Central memory CD8-positive, alpha-beta T cell (primary cell): ENCODE measurements around the gene NARF.
"Not testable (repeated sequence)": the region's sequence is repeated elsewhere in the genome, so short reads cannot be mapped to it uniquely, and the experiment has no call there.

Experiments used
- ATAC-seq: fragments of 150-1000 bp; cut with Tn5 transposase; replicated peaks from 2 replicates; pipeline ENCODE4 v1.10.0; 2022; ENCODE audit warnings: mild to moderate bottlenecking, moderate FRiP score, moderate number of reproducible peaks; ENCODE audit not compliant: poor library complexity, severe bottlenecking; ENCODE audit errors: extremely low read depth
- DNase-seq, 2 donors: peaks; one replicate each; pipeline ENCODE4 v3.0.0; 2021; ENCODE audit warnings: low spot score in 2 of 2
- H3K27ac Mint-ChIP-seq: one replicate; pipeline ENCODE4 v1.8.0; 2022; ENCODE audit warnings: low read depth, mild to moderate bottlenecking, moderate library complexity, mixed read lengths
- H3K27me3 Mint-ChIP-seq: one replicate; pipeline ENCODE4 v1.8.0; 2022; ENCODE audit warnings: mixed read lengths
- H3K36me3 Mint-ChIP-seq: one replicate; pipeline ENCODE4 v1.8.0; 2022; ENCODE audit warnings: mild to moderate bottlenecking, moderate library complexity, mixed read lengths; ENCODE audit not compliant: insufficient read depth
- H3K4me1 Mint-ChIP-seq: one replicate; pipeline ENCODE4 v1.8.0; 2022; ENCODE audit warnings: mixed read lengths
- H3K4me3 Mint-ChIP-seq: one replicate; pipeline ENCODE4 v1.8.0; 2022; ENCODE audit warnings: mild to moderate bottlenecking, moderate library complexity, mixed read lengths
- H3K9me3 Mint-ChIP-seq: one replicate; pipeline ENCODE4 v1.8.0; 2022; ENCODE audit warnings: mixed read lengths

NARF gene

DNA sequence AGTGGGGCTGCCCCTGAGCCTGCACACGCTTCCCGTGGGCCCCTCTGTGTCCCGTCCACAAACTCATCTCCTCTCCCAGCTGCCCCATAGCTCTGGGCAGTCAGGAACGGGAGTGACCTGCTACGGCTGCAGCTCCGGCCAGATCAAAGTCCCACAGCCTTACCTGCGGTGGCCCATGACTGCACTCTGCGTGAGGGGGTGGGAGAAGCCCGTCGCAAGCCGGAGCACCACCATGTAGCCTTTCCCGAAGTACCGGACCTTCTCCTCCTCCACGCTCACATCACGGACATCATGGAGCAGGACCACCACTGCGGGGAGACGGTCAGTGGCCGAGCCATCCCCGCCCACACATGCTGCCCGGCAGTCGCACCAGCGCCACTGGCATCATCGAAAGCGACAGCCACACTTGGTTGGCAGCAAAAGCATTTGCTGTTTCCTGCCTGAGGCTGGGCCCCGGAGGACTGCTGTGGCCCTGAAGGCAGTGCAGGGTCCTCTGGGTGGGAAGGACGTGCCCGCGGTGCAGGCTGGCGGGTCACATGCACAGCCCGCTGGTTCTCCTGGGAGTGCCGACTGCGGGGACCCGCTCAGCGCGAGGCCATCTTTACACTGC lies 14.2 kb upstream of the NARF start:
- H3K4me3 Mint-ChIP-seq, result no peak overlapping the region
- H3K4me1 Mint-ChIP-seq, result peaks cover 11% of the 10 kb centered on the region
- no peak for DNase-seq
- H3K36me3 Mint-ChIP-seq, result peaks cover 6% of the 10 kb centered on the region
- no peaks in the 10 kb centered on the region for H3K9me3 Mint-ChIP-seq
- no peak for ATAC-seq
- no peaks in the 10 kb centered on the region for H3K27me3 Mint-ChIP-seq
- no peak overlapping the region for H3K27ac Mint-ChIP-seq

GRCh38 chr17:82444941-82445521 lies 13.5 kb upstream of the NARF start:
- Mint-ChIP-seq H3K4me1 (peaks cover 17% of the 10 kb centered on the region), H3K9me3 (no peaks in the 10 kb centered on the region), H3K27ac (no peak overlapping the region), H3K27me3 (no peaks in the 10 kb centered on the region), H3K4me3 (no peak overlapping the region), H3K36me3 (peaks cover 12% of the 10 kb centered on the region)
- DNase-seq (no peak), ATAC-seq (no peak)

DNA sequence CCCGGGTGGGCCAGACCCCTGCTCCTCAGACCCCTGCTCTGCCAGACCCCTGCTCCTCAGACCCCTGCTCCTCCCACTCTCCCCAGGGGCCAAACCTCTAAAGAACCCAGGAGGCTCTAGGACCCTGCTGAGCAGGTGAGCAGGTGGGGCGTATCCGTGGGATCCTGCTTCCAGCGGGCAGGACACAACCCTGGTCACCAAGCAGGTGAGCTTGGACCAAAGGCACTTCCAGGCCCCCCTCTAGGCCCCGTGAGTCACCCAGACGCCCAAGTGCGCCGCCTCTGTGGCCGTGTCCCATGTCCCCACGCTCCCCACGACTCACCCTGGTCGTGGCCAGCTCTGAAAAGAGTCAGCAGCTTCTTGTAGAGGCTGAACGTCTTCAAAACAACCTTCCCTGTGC lies 13.0 kb upstream of the NARF start:
- Mint-ChIP-seq H3K27me3 (no peaks in the 10 kb centered on the region), H3K4me3 (no peak overlapping the region), H3K9me3 (no peaks in the 10 kb centered on the region), H3K36me3 (peaks cover 15% of the 10 kb centered on the region), H3K4me1 (peaks cover 17% of the 10 kb centered on the region), H3K27ac (peak overlapping the region; percentile 44)
- no peak for DNase-seq
- ATAC-seq, result no peak

GRCh38 chr17:82446124-82446523 lies 12.4 kb upstream of the NARF start:
- Mint-ChIP-seq H3K36me3 (peaks cover 18% of the 10 kb centered on the region), H3K27ac (peak overlapping the region; percentile 44), H3K27me3 (no peaks in the 10 kb centered on the region)

DNA sequence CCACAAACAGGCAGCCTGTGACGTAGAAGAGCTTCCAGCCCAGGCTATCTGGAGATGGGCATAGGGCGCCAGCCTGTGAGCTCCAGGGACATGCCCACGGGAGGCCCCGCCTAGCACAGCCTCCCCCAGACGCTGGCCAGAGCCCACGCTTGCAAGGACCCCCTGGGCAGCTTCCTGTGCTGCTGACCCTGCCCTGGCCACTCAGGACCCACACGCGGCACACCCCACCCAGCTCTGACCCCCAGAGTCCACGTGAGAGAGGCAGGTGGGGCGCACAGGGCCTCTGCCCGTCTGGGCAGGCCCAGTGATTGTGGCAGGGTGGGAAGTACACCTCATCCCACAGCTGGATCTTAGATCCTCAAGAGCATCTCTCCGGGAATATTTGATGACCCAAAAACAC lies 11.9 kb upstream of the NARF start:
- no peak for ATAC-seq
- peak overlapping the region; percentile 29 for H3K27ac Mint-ChIP-seq
- H3K4me1 Mint-ChIP-seq, result peaks cover 26% of the 10 kb centered on the region

More at GRCh38 chr17:82446124-82446523, 12.4 kb upstream of the NARF start:
- H3K4me1 Mint-ChIP-seq, result peaks cover 21% of the 10 kb centered on the region
- H3K9me3 Mint-ChIP-seq, result no peaks in the 10 kb centered on the region
- ATAC-seq, result no peak
- no peak overlapping the region for H3K4me3 Mint-ChIP-seq
- DNase-seq, result no peak

GRCh38 chr17:82447876-82448275 lies 10.7 kb upstream of the NARF start:
- ATAC-seq (no peak), DNase-seq (no peak)
- Mint-ChIP-seq H3K27me3 (no peaks in the 10 kb centered on the region), H3K4me3 (peak overlapping the region; percentile 29), H3K4me1 (peaks cover 26% of the 10 kb centered on the region), H3K9me3 (no peaks in the 10 kb centered on the region), H3K27ac (peak overlapping the region; percentile 29), H3K36me3 (peaks cover 16% of the 10 kb centered on the region)

More for the DNA sequence above, 11.9 kb upstream of the NARF start:
- Mint-ChIP-seq H3K9me3 (no peaks in the 10 kb centered on the region), H3K27me3 (no peaks in the 10 kb centered on the region), H3K36me3 (peaks cover 18% of the 10 kb centered on the region), H3K4me3 (no peak overlapping the region)
- DNase-seq, result no peak

- peaks cover 26% of the 10 kb centered on the region for H3K4me1 Mint-ChIP-seq
- H3K36me3 Mint-ChIP-seq, result peaks cover 18% of the 10 kb centered on the region
- peak overlapping the region; percentile 93 for H3K4me3 Mint-ChIP-seq
- DNase-seq (peak; percentile 66 to 82), ATAC-seq (peak; percentile 80)
- H3K27ac Mint-ChIP-seq, result peak overlapping the region; percentile 95
- no peaks in the 10 kb centered on the region for H3K9me3 Mint-ChIP-seq
- H3K27me3 Mint-ChIP-seq, result no peaks in the 10 kb centered on the region
Observed at GRCh38 chr17:82449131-82449882, 9.2 kb upstream of the NARF start.

- H3K27me3 Mint-ChIP-seq, result no peaks in the 10 kb centered on the region
- peak overlapping the region; percentile 93 for H3K4me3 Mint-ChIP-seq
- peak overlapping the region; percentile 95 for H3K27ac Mint-ChIP-seq
- ATAC-seq (peak; percentile 15), DNase-seq (no peak)
- peaks cover 26% of the 10 kb centered on the region for H3K4me1 Mint-ChIP-seq
- no peaks in the 10 kb centered on the region for H3K9me3 Mint-ChIP-seq
- peaks cover 18% of the 10 kb centered on the region for H3K36me3 Mint-ChIP-seq
Observed at GRCh38 chr17:82449883-82450356, 8.6 kb upstream of the NARF start.

GRCh38 chr17:82450357-82451106 lies 8.0 kb upstream of the NARF start, which contains the start of gene CYBC1:
Gene CYBC1, minus strand, starts transcription at chr17:82450752. Its CDS starts 1,498 bp downstream, at chr17:82449254.
- H3K27me3 Mint-ChIP-seq, result no peaks in the 10 kb centered on the region
- peaks cover 26% of the 10 kb centered on the region for H3K4me1 Mint-ChIP-seq
- H3K9me3 Mint-ChIP-seq, result no peaks in the 10 kb centered on the region
- peak within 1 kb of the TSS; percentile 95 for H3K27ac Mint-ChIP-seq
- peak within 1 kb of the TSS; percentile 93 for H3K4me3 Mint-ChIP-seq
- peak; percentile 84 for DNase-seq
- H3K36me3 Mint-ChIP-seq, result peaks cover 18% of the 10 kb centered on the region
- ATAC-seq, result peak; percentile 51

GRCh38 chr17:82452162-82452561 lies 6.4 kb upstream of the NARF start:
- Mint-ChIP-seq H3K36me3 (peaks cover 20% of the 10 kb centered on the region), H3K27me3 (no peaks in the 10 kb centered on the region), H3K4me3 (peak overlapping the region; percentile 16), H3K9me3 (no peaks in the 10 kb centered on the region), H3K4me1 (peaks cover 29% of the 10 kb centered on the region), H3K27ac (no peak overlapping the region)
- ATAC-seq, result no peak
- DNase-seq, result no peak

GRCh38 chr17:82453151-82453550 lies 5.4 kb upstream of the NARF start:
- ATAC-seq, H3K4me3 Mint-ChIP-seq, DNase-seq: not testable (repeated sequence)

DNA sequence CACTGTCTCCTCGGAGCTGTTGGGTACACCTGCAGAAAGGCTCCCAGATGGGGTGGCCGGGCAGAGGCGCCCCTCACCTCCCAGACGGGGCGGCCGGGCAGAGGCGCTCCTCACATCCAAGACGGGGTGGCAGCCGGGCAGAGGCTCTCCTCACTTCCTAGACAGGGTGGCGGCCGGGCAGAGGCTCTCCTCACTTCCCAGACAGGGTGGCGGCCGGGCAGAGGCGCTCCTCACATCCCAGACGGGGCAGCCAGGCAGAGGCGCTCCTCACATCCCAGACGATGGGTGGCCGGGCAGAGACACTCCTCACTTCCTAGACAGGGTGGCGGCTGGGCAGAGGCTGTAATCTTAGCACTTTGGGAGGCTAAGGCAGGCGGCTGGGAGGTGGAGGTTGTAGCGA lies 4.8 kb upstream of the NARF start:
- not testable (repeated sequence) for H3K27me3 Mint-ChIP-seq, ATAC-seq, H3K9me3 Mint-ChIP-seq, DNase-seq, H3K4me3 Mint-ChIP-seq
- Mint-ChIP-seq H3K27ac (peak overlapping the region; percentile 65), H3K4me1 (peaks cover 33% of the 10 kb centered on the region), H3K36me3 (peaks cover 28% of the 10 kb centered on the region)

More at GRCh38 chr17:82453151-82453550, 5.4 kb upstream of the NARF start:
- H3K9me3 Mint-ChIP-seq, H3K27me3 Mint-ChIP-seq, H3K27ac Mint-ChIP-seq: not testable (repeated sequence)
- peaks cover 24% of the 10 kb centered on the region for H3K36me3 Mint-ChIP-seq
- H3K4me1 Mint-ChIP-seq, result peaks cover 33% of the 10 kb centered on the region
